Measurements from ENCODE around the gene SERPINE1. TPM values are rescaled to one million over a fixed set of nuclear protein-coding genes. Genes with fewer than 3 reads are reported as not detected.

The SERPINE1 gene
- total and polyA plus RNA-seq, 2 of the 4 experiments (the other 2 are of a cell fraction) = 1,441 to 2,783 TPM

DNA sequence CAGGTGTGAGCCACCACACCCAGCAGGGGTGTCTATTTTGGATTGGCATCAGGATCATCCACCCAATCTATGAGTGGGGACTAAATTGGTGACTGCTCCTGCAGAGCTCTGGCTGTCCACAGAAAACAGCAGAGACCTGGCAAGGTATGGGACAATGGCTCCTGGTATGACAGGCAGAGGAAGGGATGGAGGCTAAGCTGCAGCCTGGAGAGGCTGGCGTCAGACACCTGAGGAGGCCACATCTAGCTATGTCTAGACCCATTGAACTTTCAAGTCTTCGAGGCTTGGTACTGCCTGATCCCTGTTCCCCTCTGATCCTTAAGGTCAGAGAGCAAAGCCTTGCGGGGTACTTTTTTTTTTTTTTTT lies 3.2 kb upstream of the SERPINE1 start:
- Histone ChIP-seq H4K91ac (ENCODE audit: insufficient read depth, low read depth, low read length) (peak overlapping the region; percentile 77), H4K20me1 (ENCODE audit: insufficient read depth, low read length) (peaks cover 17% of the 10 kb centered on the region), H3K9me1 (ENCODE audit: insufficient read depth, low read length) (peaks cover 29% of the 10 kb centered on the region), H2AK5ac (ENCODE audit: low read depth, low read length) (peak overlapping the region; percentile 98), H4K5ac (ENCODE audit: low read depth, low read length) (no peak overlapping the region), H3K27me3 (ENCODE audit: control insufficient read depth, insufficient read depth, low read length) (no peaks in the 10 kb centered on the region), H3K4me2 (ENCODE audit: low read depth, low read length) (no peak overlapping the region), H2BK20ac (ENCODE audit: low read depth, low read length) (peak overlapping the region; percentile 97), H2BK5ac (ENCODE audit: low read depth, low read length, poor library complexity, severe bottlenecking) (peak overlapping the region; percentile 37), H2BK15ac (ENCODE audit: low read depth, low read length) (peak overlapping the region; percentile 98; the same call in 2 of the 3 replicates), H2AK9ac (replicated peaks; ENCODE audit: low read depth, low read length, poor library complexity) (peak overlapping the region; percentile 75), H3K56ac (ENCODE audit: extremely low read depth, insufficient read depth, low read length) (no peak overlapping the region), H3K4ac (ENCODE audit: low read depth, low read length) (peak overlapping the region; percentile 97), H3K23ac (ENCODE audit: low read depth, low read length) (peak overlapping the region; percentile 56; the same call in 1 of the 2 replicates), H3K36me3 (ENCODE audit: control insufficient read depth, insufficient read depth, low read length) (peaks cover 6% of the 10 kb centered on the region; the same call in 1 of the 2 replicates), H3K18ac (ENCODE audit: low read depth, low read length) (0 out of 2 replicates have a peak overlapping the region, but pooled peaks have one; percentile 3), H3K9me3 (ENCODE audit: control insufficient read depth, insufficient read depth, low read length) (no peaks in the 10 kb centered on the region), H3K79me1 (ENCODE audit: low read depth in 1 of 2, low read length in 2 of 2) (peaks cover 7 to 58% of the 10 kb centered on the region in 2 experiments; a peak in 3 of 4 replicates), H3K4me1 (ENCODE audit: control insufficient read depth, insufficient read depth, low read length) (peaks cover 27% of the 10 kb centered on the region), H2BK120ac (ENCODE audit: low read depth, low read length) (peak overlapping the region; percentile 74), H3K14ac (replicated peaks; ENCODE audit: low read depth, low read length) (peak overlapping the region; percentile 99), H3K9ac (ENCODE audit: low read depth, low read length) (no peak overlapping the region), H4K8ac (ENCODE audit: low read depth in 2 of 2, low read length in 2 of 2) (peak overlapping the region; percentile 30 to 73; a peak in 2 of 4 replicates), H3K27ac (ENCODE audit: insufficient read depth, low read length) (peak overlapping the region; percentile 34; the same call in 1 of the 2 replicates), H3K4me3 (ENCODE audit: insufficient read depth, low read depth, low read length) (no peak overlapping the region), H2AFZ (replicated peaks; ENCODE audit: low read length, poor library complexity) (no peak overlapping the region)
- ChIA-PET CTCF (interaction anchor here (1.3 kb wide), 1 partner anchor 10 kb away, joined by 3 read pairs; no protein-coding TSS in a partner anchor), POLR2A (ENCODE audit: unreplicated experiment) (interaction anchor here (1.2 kb wide), 1 partner anchor 12 kb away, joined by 7 read pairs; no protein-coding TSS in a partner anchor)
- no TSS peak for BruUV-seq (replicated peaks)
- TF ChIP-seq RCOR1 (IDR thresholded peaks at IDR 0.05; ENCODE audit: insufficient replicate concordance, low read length) (no peak), MXI1 (IDR thresholded peaks at IDR 0.05; ENCODE audit: borderline replicate concordance, low read depth, low read length) (no peak), CEBPB (IDR thresholded peaks at IDR 0.05; ENCODE audit: low read depth, low read length) (no peak), MAZ (IDR thresholded peaks at IDR 0.05; ENCODE audit: borderline replicate concordance, low read depth, low read length) (no peak), POLR2A (IDR thresholded peaks at IDR 0.05; ENCODE audit: low read depth, low read length) (no peak; the same call in 1 of the 2 replicates), FOS (IDR thresholded peaks at IDR 0.05; ENCODE audit: low read depth, low read length) (no peak), NFE2L2 (IDR thresholded peaks at IDR 0.05; ENCODE audit: low read depth, low read length) (no peak), RAD21 (IDR thresholded peaks at IDR 0.05; ENCODE audit: low read length) (no peak), MAFK (IDR thresholded peaks at IDR 0.05; ENCODE audit: low read depth, low read length) (no peak), BHLHE40 (IDR thresholded peaks at IDR 0.05; ENCODE audit: low read depth, low read length) (no peak), SMC3 (IDR thresholded peaks at IDR 0.05; ENCODE audit: low read depth, low read length) (no peak), CHD1 (IDR thresholded peaks at IDR 0.05; ENCODE audit: low read depth, low read length) (no peak), RFX5 (IDR thresholded peaks at IDR 0.05; ENCODE audit: low read depth, low read length) (no peak)
- TF ChIP-seq, protein P1, sequence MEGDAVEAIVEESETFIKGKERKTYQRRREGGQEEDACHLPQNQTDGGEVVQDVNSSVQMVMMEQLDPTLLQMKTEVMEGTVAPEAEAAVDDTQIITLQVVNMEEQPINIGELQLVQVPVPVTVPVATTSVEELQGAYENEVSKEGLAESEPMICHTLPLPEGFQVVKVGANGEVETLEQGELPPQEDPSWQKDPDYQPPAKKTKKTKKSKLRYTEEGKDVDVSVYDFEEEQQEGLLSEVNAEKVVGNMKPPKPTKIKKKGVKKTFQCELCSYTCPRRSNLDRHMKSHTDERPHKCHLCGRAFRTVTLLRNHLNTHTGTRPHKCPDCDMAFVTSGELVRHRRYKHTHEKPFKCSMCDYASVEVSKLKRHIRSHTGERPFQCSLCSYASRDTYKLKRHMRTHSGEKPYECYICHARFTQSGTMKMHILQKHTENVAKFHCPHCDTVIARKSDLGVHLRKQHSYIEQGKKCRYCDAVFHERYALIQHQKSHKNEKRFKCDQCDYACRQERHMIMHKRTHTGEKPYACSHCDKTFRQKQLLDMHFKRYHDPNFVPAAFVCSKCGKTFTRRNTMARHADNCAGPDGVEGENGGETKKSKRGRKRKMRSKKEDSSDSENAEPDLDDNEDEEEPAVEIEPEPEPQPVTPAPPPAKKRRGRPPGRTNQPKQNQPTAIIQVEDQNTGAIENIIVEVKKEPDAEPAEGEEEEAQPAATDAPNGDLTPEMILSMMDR (conservative IDR thresholded peaks at IDR 0.05; ENCODE audit: low read depth, low read length) = no peak
- TF ChIP-seq, protein P2, sequence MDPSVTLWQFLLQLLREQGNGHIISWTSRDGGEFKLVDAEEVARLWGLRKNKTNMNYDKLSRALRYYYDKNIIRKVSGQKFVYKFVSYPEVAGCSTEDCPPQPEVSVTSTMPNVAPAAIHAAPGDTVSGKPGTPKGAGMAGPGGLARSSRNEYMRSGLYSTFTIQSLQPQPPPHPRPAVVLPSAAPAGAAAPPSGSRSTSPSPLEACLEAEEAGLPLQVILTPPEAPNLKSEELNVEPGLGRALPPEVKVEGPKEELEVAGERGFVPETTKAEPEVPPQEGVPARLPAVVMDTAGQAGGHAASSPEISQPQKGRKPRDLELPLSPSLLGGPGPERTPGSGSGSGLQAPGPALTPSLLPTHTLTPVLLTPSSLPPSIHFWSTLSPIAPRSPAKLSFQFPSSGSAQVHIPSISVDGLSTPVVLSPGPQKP (IDR thresholded peaks at IDR 0.05; ENCODE audit: borderline replicate concordance, low read depth, low read length) = no peak
- TF ChIP-seq, protein P3, sequence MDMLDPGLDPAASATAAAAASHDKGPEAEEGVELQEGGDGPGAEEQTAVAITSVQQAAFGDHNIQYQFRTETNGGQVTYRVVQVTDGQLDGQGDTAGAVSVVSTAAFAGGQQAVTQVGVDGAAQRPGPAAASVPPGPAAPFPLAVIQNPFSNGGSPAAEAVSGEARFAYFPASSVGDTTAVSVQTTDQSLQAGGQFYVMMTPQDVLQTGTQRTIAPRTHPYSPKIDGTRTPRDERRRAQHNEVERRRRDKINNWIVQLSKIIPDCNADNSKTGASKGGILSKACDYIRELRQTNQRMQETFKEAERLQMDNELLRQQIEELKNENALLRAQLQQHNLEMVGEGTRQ (IDR thresholded peaks at IDR 0.05; ENCODE audit: low read depth, low read length) = no peak
- DNase-seq (no peak), ATAC-seq (ENCODE audit: low read depth) (no peak)
- in situ Hi-C loops (cut with MboI; ENCODE audit: low sequenced_read_pairs) (loop anchor here (25.0 kb wide), 1 partner anchor 686 kb away; the partner anchor contains the start of genes MEPCE, PPP1R35 and ZCWPW1), dilution Hi-C loops (cut with HindIII; ENCODE audit: low sequenced_read_pairs, unreplicated experiment) (no loop called here), intact Hi-C loops (cut with micrococcal nuclease) (no loop called here)
- 80% methylated on average over 1 of the region's 3 CpGs; no CpG with 5 or more reads in 1 of the 2 experiments for WGBS, 2 experiments (ENCODE audit: extremely low coverage in 2 of 2, insufficient read length in 1 of 2)

Data from IMR-90 (cell line).